GM21717 (cell line): Measurements from ENCODE around the gene OR51E1.

Source experiments
- ATAC-seq: cut with Tn5 transposase; IDR thresholded peaks from one replicate; pipeline ENCODE4 v1.9.1; 2021; ENCODE audit warnings: mild to moderate bottlenecking, moderate library complexity; ENCODE audit not compliant: unreplicated experiment

Gene OR51E1

DNA sequence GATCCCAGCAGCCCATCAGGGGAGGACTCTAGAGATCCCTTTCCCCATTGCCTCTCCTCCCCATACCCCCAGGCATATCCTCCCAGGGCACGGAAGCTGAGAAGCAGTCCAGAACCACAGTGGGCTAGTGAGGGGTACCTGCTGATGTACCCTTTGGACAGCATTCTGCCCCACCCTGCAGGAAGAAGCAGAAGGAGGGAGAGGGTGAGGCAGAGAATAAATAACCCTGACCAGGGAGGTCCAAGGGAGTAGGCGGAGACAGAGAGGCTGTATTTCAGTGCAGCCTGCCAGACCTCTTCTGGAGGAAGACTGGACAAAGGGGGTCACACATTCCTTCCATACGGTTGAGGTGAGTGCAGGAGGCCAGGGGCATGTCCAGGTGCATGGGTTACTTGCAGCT, at the start of gene OR51E1:
Gene OR51E1, plus strand, starts transcription at position 301 of the 400 bp plus-strand sequence. CDS start 8,545 bp downstream, outside the sequence.
- ATAC-seq, result no peak

DNA sequence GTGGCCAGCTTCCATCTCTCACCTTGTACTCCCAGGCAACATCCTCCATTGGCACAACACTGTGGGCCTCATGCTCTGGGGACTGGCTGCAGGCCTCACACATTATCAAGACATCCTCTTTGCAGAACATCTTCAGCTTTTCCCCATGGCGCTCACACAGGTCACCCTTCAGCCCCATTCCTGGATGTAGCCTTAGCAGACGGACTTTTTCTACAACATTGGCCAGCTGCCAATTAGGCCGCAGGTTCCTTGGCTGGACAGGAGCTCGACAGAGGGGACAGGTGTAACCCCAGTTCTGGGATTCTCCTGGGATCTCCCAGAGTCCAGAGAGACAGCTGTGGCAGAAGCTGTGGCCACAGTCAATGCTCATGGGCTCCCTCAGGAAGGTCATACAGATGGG, 38.7 kb upstream of the OR51E1 start:
- no peak for ATAC-seq

DNA sequence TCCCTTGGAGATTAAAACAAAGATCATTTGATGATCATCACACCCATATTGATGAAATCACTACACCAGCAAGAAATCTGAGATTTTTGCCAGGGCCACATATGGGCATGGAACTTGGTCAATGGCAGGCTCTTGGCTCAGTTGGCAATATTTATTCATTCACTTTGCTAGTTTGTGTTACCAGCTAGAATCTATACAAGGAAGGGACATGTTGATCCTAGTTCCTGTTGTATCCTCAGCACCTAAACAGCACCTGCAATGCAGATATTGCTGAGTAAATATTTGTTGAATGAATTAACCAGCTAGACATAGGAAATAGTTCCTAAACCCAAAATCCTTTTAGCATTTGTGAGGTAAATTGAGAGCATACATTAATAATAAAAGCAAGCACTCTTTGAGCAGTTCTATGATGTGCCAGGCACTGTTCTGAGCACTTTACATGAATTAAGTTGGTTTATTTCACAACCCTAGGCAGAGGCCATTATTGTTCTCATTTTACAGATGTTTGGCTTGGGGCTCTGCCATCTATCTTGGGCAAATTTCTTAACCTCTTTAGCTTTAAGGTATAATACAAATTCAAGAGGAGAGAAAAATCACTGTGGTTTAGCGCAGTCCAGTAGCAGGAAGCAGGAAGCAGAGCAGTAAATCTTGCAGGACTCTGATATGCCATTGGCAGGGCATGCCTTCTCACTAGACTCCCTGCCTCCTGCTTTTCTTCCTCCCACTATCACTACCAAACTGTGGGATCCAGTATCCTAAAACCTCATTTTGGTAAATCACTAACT, 37.4 kb upstream of the OR51E1 start:
- no peak for ATAC-seq

DNA sequence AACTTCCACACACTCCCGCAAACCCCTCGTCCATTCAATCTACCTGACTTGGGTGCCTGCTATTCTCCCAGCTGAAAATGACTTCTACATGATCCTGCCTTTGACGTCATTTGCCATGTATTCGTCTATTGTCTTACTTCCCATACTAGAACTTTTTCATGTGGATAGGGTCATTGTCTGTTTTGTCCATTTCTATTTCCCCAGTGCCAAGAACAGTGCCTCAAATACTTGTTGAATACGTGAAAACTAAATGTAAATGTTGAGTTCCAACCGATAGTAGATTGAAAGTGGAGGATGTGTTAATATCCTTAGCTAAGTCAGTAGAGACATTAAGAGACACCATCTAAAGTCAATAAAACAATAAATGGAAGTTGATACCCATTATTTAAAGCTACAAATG, 36.7 kb upstream of the OR51E1 start:
- no peak for ATAC-seq

- peak; percentile 100 for ATAC-seq
Observed at GRCh38 chr11:4607781-4608666, 35.8 kb upstream of the OR51E1 start, which contains the start of gene TRIM68. TRIM68 (minus strand) TSS chr11:4608231; CDS start chr11:4605504, 2,727 bp downstream.

- no peak for ATAC-seq
Observed at GRCh38 chr11:4610258-4610935, 33.4 kb upstream of the OR51E1 start.

GRCh38 chr11:4611986-4612385, 31.8 kb upstream of the OR51E1 start:
- ATAC-seq, result no peak

DNA sequence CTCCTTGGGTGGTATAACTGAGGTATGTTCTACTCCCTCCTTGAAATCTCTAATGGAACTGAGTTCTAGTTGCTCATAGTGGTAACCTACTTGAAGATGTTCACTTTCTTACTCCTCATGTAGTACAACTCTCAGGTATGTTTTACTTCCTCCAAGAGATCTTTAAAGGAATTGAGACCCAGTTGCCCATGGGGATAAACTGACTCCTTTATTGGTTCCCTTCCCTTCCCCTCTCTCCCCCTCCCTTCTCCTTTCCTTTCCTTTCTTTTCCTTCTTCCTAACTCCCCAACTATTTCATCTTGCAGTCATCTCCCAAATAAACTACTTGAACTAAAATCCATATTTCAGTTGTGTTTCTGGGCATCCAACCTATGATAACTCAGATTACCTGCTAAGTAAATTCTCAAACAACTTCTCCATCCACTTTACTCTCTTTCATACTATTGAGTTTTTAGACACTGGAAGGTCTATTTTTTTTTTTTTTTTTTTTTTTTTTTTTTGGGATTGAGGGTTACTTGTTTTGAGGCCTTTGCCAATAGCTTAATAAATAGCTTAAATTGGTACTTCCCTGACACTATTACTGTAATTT, 27.8 kb upstream of the OR51E1 start:
- ATAC-seq, result no peak

DNA sequence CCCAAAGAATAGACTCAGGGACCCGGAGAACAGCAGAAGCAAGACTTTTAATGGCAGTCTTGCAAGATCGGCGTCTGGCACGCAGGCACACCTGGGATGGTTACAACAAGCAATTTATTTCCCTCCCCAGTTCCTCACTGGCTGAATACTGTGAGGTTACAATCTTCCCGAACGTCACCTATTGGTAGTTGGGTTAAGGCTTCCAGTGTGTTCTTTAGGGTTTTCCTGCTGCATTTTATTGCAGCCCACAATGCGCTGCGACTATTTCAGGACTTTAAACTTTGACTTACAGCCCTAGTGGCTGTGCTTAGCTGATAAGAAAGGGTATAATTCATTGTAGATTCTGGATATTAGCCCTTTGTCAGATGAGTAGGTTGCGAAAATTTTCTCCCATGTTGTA, 24.3 kb upstream of the OR51E1 start:
- ATAC-seq, result no peak

DNA sequence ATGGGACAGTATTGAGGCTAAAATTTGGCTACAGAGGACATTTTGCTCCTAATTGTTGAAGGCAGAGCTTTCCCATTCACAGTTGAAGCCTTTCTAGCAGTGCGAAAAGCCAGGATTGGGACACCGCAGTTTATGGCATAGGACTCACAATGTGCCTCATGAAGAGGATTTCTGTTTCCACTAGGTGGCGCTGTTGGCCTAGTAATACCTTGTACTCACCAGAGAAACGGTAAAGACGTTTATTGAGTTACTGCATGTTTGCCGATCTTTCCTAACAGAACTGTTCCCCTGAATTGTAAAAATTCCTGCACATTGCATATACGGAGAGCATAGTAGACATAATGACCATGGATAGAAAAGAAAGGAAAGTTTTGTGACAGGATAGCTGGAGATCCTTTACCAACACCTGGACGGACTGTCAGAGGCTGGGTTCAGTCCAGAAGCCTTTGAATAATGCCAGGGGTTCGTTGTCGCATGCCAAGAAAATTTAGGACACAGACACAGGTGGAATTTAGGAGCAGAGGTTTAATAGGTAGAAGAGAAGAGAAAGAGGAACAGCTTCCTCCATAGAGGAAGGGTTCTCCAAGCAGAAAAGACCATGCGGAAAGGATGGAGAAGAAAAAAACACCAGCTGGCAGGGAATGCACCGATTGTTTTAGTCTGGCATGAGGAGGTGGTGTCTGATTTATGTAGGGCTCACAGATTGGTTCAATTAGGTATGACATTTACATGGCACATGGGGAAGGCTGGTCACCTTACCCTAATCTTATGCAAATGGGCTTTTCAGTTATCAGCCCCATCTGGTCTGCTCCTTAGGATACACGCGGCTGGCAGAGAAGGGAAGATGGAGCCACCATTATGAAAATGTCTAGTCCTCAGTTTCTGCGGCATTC, 17.3 kb upstream of the OR51E1 start:
- peak; percentile 61 for ATAC-seq

- ATAC-seq, result no peak
Observed at GRCh38 chr11:4636136-4636535, 7.6 kb upstream of the OR51E1 start.

DNA sequence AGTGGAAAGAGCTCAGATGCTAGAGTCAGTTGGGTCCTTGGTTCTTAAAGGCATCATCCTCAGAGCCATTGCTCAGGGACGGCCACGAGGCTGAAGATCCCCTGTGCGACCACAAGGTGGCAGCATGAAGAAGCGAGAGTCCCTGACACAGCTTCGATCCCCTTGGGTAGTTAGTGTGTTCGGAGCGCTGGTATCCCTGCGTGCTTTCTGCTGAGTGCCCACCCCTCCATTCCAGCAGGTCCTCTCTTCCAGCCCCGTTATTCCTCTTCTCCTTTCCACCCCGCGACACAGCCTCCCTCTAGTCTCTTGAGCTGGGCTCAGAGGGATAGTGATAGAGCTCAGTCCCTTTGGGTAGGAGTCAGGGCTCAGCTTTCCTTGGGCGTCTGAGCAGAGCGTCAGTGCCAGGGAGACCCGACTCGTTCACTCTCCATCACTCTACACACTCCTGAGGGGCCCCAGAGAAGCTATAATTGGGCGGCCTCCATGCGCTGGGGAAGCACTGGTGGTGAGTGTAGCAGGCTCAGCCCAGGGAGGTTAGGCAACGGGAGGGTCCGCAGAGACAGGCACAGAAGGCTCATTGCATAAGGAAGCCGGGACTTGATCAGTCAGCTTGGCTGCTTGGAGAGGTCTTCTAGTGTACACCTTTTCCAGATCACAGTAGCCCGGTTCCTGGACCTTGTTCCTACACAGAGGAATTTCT, 6.7 kb upstream of the OR51E1 start, which contains the start of gene OR51D1:
Gene OR51D1, plus strand, starts transcription at position 516 of the 700 bp plus-strand sequence. CDS start 2,314 bp downstream, outside the sequence.
- ATAC-seq, result peak; percentile 85

- ATAC-seq, result no peak
Observed at GRCh38 chr11:4637662-4638047, 6.1 kb upstream of the OR51E1 start.

DNA sequence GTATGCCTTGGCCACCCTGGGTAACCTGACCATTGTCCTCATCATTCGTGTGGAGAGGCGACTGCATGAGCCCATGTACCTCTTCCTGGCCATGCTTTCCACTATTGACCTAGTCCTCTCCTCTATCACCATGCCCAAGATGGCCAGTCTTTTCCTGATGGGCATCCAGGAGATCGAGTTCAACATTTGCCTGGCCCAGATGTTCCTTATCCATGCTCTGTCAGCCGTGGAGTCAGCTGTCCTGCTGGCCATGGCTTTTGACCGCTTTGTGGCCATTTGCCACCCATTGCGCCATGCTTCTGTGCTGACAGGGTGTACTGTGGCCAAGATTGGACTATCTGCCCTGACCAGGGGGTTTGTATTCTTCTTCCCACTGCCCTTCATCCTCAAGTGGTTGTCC, 3.9 kb upstream of the OR51E1 start:
- ATAC-seq, result no peak

- ATAC-seq, result no peak
Observed at GRCh38 chr11:4641501-4641900, 2.3 kb upstream of the OR51E1 start.

DNA sequence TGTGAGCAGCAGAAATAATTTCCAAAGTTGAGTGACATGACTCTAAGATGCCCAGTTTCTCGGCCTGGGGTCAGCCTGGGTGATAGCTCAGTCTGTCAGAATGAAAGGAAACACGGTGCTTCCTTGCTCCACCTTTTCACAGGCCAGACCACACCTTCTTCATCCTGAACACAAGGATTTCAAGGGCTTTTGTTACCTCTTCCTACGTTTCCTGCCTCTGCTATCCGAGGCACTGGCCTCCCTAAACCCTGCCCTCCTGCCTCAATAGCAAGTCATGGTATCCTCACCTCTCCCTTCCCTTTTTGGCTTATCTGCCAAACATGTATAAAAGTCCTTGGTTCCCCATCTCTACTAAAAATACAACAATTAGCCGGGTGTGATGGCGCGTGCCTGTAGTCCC, 1.7 kb upstream of the OR51E1 start:
- ATAC-seq, result no peak

DNA sequence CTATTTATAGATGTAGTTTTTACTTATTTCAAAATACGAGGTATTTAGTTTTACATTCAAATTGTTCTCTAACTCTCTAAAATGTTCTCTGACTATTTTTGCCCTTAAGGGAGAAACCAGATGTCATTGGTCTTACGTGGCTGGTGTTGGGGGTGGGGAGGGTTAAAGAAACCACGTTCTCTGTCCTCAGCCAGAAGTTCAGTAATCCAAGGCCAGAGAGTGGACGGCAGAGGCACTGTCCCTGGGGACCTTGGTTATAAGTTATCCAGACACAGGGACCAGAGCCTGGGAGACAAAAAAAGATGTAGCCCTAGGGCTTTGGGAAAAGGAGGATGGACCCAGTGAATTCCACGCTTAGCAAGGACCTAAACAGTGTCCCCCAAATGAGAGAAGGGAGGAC, 706 bp upstream of the OR51E1 start:
- no peak for ATAC-seq

- no peak for ATAC-seq
Observed at GRCh38 chr11:4644233-4644632, 451 bp downstream of the OR51E1 start.

GRCh38 chr11:4645974-4646373, 2.2 kb downstream of the OR51E1 start:
- no peak for ATAC-seq
